Neural crest cell (in vitro differentiated cells): ENCODE results near the gene BRWD1. TPM values are rescaled to one million over a fixed set of nuclear protein-coding genes. Genes with fewer than 3 reads are reported as not detected.

Experiments
- DNase-seq: peaks from one replicate; pipeline ENCODE4 v3.0.0; 2021; ENCODE audit warnings: low read depth, mixed read lengths, low spot score
- H3K27ac Mint-ChIP-seq: one replicate; pipeline ENCODE4 v1.8.0; 2021; ENCODE audit warnings: mild to moderate bottlenecking, mixed read lengths; ENCODE audit not compliant: unreplicated experiment
- H3K27me3 Mint-ChIP-seq: 2 replicates; pipeline ENCODE4 v1.8.0; 2021; ENCODE audit warnings: low read depth, mild to moderate bottlenecking, mixed read lengths
- H3K36me3 Mint-ChIP-seq: 2 replicates; pipeline ENCODE4 v1.8.0; 2021; ENCODE audit warnings: low read depth, mild to moderate bottlenecking, mixed read lengths
- H3K4me1 Mint-ChIP-seq: 2 replicates; pipeline ENCODE4 v1.8.0; 2021; ENCODE audit warnings: mixed read lengths
- H3K4me3 Mint-ChIP-seq: one replicate; pipeline ENCODE4 v1.8.0; 2021; ENCODE audit warnings: mild to moderate bottlenecking, mixed read lengths
- H3K9me3 Mint-ChIP-seq: 2 replicates; pipeline ENCODE4 v1.8.0; 2021; ENCODE audit warnings: mixed read lengths
- total RNA-seq: library from RNA; stranded (reverse); gene quantifications from 2 replicates; pipeline ENCODE4 v1.2.1, GENCODE V29; 2021
- TF ChIP-seq, protein P1 (sequence below): fragments of 200-600 bp; sonication (generic); conservative IDR thresholded peaks from 2 replicates; pipeline ENCODE4 v1.5.0; 2021; ENCODE audit warnings: antibody characterized with exemption, mild to moderate bottlenecking

The BRWD1 gene
- total RNA-seq, 1 donor from 2014 or later, result 38.4 TPM

DNA sequence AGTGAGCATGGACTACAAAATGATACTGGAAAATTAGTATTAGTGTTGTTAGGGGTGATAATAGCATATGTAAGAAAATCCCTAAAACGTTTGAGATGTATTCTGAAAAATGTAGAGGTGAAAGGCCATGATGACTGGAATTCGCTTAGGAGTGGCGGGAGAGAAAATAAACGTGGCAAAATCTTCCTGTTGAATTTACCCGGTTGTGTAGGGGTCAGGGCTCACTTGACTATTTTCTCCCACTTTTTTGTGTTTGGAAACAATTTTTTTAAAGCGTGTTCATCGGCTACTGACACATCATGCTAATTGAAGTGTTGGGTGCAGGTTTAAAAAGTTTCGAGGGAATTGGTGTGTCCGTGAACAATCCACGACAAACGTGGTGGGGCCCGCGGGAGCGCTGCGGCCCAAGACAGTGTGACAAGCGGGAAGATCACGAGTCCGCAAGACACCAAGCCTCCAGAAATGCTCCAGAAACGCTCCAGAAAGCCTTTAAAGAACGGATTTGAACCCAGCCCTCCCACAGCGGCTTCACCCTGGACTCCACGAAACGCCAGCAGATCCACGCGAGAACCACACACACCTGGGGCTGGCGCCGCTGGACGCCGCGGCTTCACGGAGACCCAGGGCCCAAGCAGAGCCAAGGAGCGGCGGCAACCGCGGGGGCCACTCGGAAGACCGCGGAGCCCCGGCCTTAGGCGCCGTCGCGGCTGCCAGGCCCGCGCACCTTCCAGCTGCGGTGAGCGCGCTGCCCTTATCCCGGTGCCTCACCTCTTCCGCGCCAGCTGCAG is 130.8 kb downstream of the BRWD1 start:
- H3K36me3 Mint-ChIP-seq, result peaks cover 16% of the 10 kb centered on the region
- DNase-seq, result no peak
- TF ChIP-seq, protein P1, sequence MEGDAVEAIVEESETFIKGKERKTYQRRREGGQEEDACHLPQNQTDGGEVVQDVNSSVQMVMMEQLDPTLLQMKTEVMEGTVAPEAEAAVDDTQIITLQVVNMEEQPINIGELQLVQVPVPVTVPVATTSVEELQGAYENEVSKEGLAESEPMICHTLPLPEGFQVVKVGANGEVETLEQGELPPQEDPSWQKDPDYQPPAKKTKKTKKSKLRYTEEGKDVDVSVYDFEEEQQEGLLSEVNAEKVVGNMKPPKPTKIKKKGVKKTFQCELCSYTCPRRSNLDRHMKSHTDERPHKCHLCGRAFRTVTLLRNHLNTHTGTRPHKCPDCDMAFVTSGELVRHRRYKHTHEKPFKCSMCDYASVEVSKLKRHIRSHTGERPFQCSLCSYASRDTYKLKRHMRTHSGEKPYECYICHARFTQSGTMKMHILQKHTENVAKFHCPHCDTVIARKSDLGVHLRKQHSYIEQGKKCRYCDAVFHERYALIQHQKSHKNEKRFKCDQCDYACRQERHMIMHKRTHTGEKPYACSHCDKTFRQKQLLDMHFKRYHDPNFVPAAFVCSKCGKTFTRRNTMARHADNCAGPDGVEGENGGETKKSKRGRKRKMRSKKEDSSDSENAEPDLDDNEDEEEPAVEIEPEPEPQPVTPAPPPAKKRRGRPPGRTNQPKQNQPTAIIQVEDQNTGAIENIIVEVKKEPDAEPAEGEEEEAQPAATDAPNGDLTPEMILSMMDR, result no peak

DNA sequence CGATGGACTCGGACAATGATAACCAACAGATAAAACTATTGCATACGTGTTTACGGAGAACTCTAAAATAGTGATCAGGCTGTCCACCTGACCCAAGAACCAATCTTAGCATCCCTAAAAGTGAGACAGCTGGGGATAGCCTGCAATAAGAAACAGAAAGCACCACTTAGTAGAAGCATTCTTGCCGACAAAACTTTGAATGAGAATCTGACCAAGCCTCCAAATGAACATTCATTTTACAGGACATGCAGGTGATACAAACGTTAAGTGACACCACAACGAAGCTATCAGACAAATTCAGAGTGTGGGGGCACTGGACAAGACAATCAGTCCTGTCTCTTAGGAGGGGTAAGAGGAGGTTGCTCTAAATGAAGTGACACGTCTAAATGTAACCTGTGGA is 131.4 kb downstream of the BRWD1 start:
- no peak for DNase-seq
- Mint-ChIP-seq H3K27ac (no peak overlapping the region), H3K9me3 (no peaks in the 10 kb centered on the region), H3K4me3 (peak overlapping the region; percentile 97), H3K36me3 (peaks cover 16% of the 10 kb centered on the region), H3K4me1 (peaks cover 30% of the 10 kb centered on the region), H3K27me3 (peaks cover 5% of the 10 kb centered on the region)
- TF ChIP-seq, protein P1, result no peak

More for the DNA sequence above, 130.8 kb downstream of the BRWD1 start:
- Mint-ChIP-seq H3K27me3 (peaks cover 5% of the 10 kb centered on the region), H3K4me1 (peaks cover 30% of the 10 kb centered on the region), H3K27ac (peak overlapping the region; percentile 98), H3K4me3 (peak overlapping the region; percentile 97), H3K9me3 (no peaks in the 10 kb centered on the region)

DNA sequence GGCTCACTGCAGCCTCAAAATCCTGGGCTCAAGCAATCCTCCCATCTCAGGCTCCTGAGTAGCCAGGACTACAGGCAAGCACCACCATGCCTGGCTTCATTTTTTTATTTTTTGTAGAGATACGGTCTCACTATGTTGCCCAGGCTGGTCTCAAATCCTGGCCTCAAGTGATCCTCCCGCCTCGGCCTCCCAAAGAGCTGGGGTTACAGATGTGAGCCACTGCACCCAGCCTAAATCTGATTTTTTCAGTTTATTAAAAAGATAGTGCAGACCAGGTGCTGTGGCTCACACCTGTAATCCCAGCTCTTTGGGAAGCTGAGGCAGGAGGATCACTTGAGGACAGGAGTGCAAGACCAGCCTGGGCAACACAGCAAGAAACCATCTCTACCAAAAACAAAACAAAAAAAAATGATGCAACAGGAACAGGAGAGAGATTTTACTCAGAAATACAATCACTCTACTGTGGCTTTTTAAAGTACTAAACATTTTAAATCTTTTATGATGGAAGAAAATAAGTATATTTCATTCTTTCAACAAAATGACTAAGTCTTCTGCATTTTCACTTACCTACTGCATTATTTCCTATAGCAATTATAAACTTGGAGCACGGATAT is 132.1 kb downstream of the BRWD1 start:
- Mint-ChIP-seq H3K27ac (no peak overlapping the region), H3K9me3 (no peaks in the 10 kb centered on the region), H3K4me1 (peaks cover 30% of the 10 kb centered on the region), H3K4me3 (peak overlapping the region; percentile 97), H3K27me3 (peaks cover 5% of the 10 kb centered on the region), H3K36me3 (peaks cover 16% of the 10 kb centered on the region)
- no peak for DNase-seq
- TF ChIP-seq, protein P1, result no peak

DNA sequence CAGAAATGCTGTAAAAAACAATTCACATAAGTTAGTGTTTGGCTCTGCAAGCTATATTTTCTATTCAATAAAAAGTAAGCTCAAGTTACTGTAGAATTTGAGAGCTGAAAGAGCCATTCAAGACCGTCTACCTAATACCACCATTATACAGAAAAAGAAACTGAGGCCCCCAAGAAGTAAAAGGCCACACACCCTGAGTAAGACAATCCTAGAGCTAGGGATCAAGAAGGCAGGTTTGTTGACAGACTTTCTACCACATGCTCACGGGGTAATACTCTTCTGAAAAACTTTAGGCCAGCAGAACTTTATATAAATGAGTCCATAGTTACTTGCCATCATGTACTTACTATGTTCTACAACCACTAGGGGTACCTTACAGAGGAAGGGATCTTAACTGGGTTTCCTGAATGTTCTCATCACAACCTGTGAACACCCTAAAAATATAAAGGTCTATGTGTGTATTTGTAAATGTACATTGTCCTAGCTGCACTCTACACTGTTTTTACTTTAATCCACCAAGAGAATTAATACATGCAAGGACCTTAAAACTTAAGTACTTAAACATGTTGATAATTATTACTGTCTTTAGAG is 132.9 kb downstream of the BRWD1 start:
- TF ChIP-seq, protein P1, result peak; percentile 43
- peaks cover 5% of the 10 kb centered on the region for H3K27me3 Mint-ChIP-seq
- DNase-seq, result no peak
- H3K9me3 Mint-ChIP-seq, result no peaks in the 10 kb centered on the region
- no peak overlapping the region for H3K27ac Mint-ChIP-seq
- peak overlapping the region; percentile 83 for H3K4me3 Mint-ChIP-seq
- peaks cover 30% of the 10 kb centered on the region for H3K4me1 Mint-ChIP-seq
- peaks cover 21% of the 10 kb centered on the region for H3K36me3 Mint-ChIP-seq

DNA sequence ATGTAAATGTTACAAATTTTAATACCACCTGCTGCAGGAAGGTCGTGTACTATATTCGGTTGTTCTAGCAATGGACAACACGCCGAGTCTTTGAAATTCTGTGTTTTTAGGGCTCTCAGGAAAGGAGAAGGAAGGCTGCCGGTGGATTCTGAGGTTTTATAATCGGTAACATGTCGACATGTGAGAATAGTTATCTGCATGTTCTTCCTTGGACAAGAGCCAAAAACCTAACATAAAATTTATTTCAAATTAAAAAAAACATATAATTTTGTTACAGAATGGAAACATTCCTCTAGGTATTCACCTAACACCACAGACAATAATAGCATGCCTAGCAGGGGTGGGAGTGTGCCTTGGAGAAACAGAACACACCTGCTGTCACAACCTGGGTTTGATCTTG is 135.0 kb downstream of the BRWD1 start:
- Mint-ChIP-seq H3K27ac (no peak overlapping the region), H3K27me3 (peaks cover 5% of the 10 kb centered on the region), H3K4me3 (no peak overlapping the region), H3K4me1 (peaks cover 20% of the 10 kb centered on the region), H3K9me3 (no peaks in the 10 kb centered on the region), H3K36me3 (peaks cover 28% of the 10 kb centered on the region)
- DNase-seq, result no peak
- TF ChIP-seq, protein P1, result no peak
